Measurements from ENCODE around the gene OR4X2.

GRCh38 chr11:48244804-48245203, at the start of gene OR4X2:
- no peak for TF ChIP-seq EZH2phosphoT487 (IDR thresholded peaks at IDR 0.05; ENCODE audit: borderline replicate concordance, low read depth)
- TF ChIP-seq TAF1 (IDR thresholded peaks at IDR 0.05; ENCODE audit: borderline replicate concordance, low read depth, low read length), result no peak
- TF ChIP-seq REST (IDR thresholded peaks at IDR 0.05; ENCODE audit: low read depth, low read length), result no peak
- TF ChIP-seq MAX (IDR thresholded peaks at IDR 0.05; ENCODE audit: low read depth), result no peak
- TF ChIP-seq EP300 (IDR thresholded peaks at IDR 0.05; ENCODE audit: borderline replicate concordance in 1 of 2, low read depth in 1 of 2, low read length in 1 of 2), result no peak
- TF ChIP-seq CTCF (IDR thresholded peaks at IDR 0.05), result no peak
- no peak for TF ChIP-seq CHD2 (IDR thresholded peaks at IDR 0.05; ENCODE audit: low read length, partially characterized antibody)
- no peak for TF ChIP-seq JUND (IDR thresholded peaks at IDR 0.05)
- TF ChIP-seq RAD21 (IDR thresholded peaks at IDR 0.05; ENCODE audit: low read length), result no peak
- TF ChIP-seq RFX5 (IDR thresholded peaks at IDR 0.05; ENCODE audit: low read length), result no peak
- TF ChIP-seq TEAD4 (IDR thresholded peaks at IDR 0.05; ENCODE audit: borderline replicate concordance, insufficient read depth), result no peak

All from SK-N-SH (cell line).